ENCODE results near the gene TIMM10. TPM values are rescaled to one million over a fixed set of nuclear protein-coding genes. Genes with fewer than 3 reads are reported as not detected.
A peak's percentile ranks its signal among the peaks of the same experiment; 100 is the strongest.

Gene TIMM10
- total RNA-seq, 1 experiment from 2014 or later, result 36.2 TPM

DNA sequence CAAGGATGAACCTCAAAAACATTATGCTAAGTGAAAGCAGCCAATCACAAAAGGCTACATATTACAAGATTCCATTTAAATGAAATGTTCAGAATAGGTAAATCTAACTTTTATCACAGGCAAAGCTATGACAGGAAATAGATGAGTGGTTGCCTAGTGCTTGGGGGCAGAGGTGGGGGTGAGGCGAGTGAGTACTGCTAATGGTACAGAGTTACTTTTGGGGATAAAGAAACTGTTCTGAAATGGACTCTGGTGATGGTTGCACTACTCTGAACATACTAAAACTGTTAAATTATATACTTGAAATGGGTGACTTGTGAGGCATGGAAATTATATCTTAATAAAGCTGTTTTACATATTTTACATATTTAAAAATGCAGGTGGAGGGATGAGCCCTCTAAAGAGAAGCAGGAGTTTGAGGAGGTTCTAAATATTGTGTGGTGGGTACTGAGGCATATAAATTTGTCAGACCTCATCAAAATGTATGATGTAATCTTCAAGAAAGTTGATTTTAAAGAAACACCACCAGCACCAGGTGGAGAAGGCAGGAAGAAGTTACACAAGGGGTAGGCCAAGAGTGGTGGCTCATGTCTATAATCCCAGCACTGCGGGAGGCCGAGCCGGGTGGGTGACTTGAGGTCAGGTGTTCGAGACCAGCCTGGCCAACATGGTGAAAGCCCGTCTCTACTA, 18.7 kb downstream of the TIMM10 start:
- in situ Hi-C loops (cut with HindIII; ENCODE audit: low sequenced_read_pairs), result no loop called here

GRCh38 chr11:57508341-57509170, 22.0 kb downstream of the TIMM10 start:
- in situ Hi-C loops (cut with HindIII; ENCODE audit: low sequenced_read_pairs), result no loop called here
- no peak for DNase-seq (ENCODE audit: low spot score)

More for the DNA sequence above, 18.7 kb downstream of the TIMM10 start:
- no peak for DNase-seq (ENCODE audit: low spot score)

- DNase-seq (ENCODE audit: low spot score), result no peak
- in situ Hi-C loops (cut with HindIII; ENCODE audit: low sequenced_read_pairs), result no loop called here
Observed at GRCh38 chr11:57506522-57506921, 24.0 kb downstream of the TIMM10 start.

DNA sequence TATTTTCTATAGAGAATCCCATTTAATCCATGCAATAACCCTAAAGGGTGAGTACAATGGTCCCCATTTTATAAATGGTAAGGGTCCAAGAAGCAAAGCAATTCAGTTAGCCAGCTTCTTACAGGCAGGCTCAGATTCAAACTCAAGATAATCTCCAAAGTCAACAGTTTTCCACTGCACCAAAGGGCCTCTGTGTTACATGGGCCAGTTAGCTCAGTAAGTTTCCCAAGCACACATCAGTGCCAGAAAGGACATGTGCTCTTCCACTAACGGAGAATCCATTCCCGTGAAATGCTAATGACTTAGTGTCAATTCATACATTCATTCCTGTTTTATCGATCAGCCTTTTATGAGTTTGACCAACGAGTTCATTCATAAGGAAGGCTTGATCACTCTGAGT, 26.0 kb downstream of the TIMM10 start:
- in situ Hi-C loops (cut with HindIII; ENCODE audit: low sequenced_read_pairs), result no loop called here
- DNase-seq (ENCODE audit: low spot score), result no peak

DNA sequence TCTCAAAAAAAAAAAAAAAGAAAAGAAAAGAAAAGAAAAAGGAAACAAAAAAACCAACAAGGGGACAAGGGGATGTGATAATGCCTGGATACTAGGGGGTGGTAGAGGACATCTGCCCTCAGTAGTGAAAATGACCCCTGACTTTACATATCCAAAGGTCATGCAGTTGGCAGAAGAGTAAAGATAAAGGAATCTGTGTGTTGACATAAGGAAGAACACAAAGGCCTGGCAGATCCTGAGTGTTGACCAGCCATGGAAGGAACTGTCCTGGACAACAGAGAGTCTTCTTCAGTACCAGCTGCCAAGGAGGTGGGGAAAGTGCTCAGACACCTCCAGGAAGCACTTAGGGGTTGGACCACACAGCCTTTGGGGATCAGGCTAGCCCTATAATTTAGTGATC, 27.7 kb downstream of the TIMM10 start:
- in situ Hi-C loops (cut with HindIII; ENCODE audit: low sequenced_read_pairs), result no loop called here
- no peak for DNase-seq (ENCODE audit: low spot score)

- DNase-seq (ENCODE audit: low spot score), result no peak
- in situ Hi-C loops (cut with HindIII; ENCODE audit: low sequenced_read_pairs), result no loop called here
Observed at GRCh38 chr11:57502376-57502775, 28.2 kb downstream of the TIMM10 start.

- in situ Hi-C loops (cut with HindIII; ENCODE audit: low sequenced_read_pairs), result no loop called here
Observed at GRCh38 chr11:57501953-57502352, 28.6 kb downstream of the TIMM10 start.

GRCh38 chr11:57500926-57501325, 29.6 kb downstream of the TIMM10 start:
- in situ Hi-C loops (cut with HindIII; ENCODE audit: low sequenced_read_pairs), result no loop called here
- no peak for DNase-seq (ENCODE audit: low spot score)

More at GRCh38 chr11:57501953-57502352, 28.6 kb downstream of the TIMM10 start:
- DNase-seq (ENCODE audit: low spot score), result no peak

DNA sequence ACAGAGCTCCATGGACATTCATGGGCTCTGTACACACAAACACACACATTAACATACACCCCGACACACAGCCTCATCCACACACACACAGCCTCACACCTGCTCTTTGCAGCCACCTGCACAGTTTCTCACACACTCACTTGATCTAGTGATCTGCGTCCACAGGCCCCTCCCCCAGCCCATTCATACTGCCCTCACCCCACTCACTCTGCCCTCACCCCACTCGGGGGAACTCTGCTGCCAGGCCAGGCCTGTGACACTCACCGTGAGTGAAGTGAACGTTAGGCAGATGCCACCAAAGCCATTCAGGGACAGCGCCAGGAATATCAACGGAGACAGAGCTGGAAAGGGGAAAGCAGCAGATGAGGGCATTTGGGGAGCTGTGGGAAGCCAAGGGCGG, 30.0 kb downstream of the TIMM10 start:
- in situ Hi-C loops (cut with HindIII; ENCODE audit: low sequenced_read_pairs), result no loop called here
- no peak for DNase-seq (ENCODE audit: low spot score)

DNA sequence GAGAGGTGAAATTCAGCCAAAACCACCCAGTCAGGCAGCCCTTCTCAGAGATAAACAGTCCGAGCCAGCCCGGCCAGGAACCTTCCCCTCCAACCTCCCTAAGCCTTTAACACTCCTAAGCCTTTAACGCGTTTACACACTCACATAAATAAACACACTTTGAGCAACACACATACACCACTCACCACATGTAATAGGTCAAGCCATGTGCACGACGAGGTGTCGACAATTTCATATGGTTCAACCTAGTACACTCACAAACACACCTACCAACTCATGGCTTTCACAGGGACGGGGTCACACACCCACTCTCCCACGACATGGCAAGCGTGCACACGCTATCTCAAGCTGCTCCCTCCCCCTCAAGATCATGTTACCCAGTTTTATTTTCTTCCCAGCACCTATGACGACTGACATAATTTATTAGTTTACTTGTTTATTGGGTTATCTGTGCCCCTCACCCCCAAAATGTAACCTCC, 30.5 kb downstream of the TIMM10 start:
- in situ Hi-C loops (cut with HindIII; ENCODE audit: low sequenced_read_pairs), result no loop called here

DNA sequence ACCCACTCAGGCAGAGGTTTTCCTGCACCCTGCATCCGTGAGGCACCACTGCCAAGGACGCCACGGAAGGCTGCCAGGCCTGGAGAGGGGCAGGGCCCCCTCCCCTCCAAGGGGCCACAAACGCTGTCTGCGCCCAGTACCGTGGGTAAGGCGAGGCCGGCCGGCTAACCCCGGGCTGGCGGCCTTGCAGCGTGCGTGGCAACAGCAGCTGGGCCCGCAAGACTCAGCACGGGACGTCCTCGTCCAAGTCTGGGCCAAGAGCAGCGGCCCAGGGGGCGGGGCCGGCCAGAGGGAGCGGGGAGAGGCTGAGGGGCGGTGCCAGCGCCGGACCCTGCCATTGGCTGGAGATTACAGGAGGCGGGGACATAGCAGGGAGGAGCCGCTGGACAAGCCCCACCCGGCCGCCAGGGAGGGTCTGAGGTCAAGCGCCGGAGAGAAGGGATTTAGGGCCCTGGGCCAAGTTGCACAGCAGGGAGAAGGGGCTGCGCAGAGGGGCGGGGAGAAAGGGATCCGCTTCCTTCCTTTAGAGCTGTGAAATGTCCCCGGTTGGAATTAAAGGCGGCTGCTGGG, 31.1 kb downstream of the TIMM10 start:
- in situ Hi-C loops (cut with HindIII; ENCODE audit: low sequenced_read_pairs), result no loop called here
- peak; percentile 96 for DNase-seq (ENCODE audit: low spot score)

More for the DNA sequence above, 30.5 kb downstream of the TIMM10 start:
- no peak for DNase-seq (ENCODE audit: low spot score)

- no peak for DNase-seq (ENCODE audit: low spot score)
- in situ Hi-C loops (cut with HindIII; ENCODE audit: low sequenced_read_pairs), result no loop called here
Observed at GRCh38 chr11:57498540-57498939, 32.0 kb downstream of the TIMM10 start.

DNA sequence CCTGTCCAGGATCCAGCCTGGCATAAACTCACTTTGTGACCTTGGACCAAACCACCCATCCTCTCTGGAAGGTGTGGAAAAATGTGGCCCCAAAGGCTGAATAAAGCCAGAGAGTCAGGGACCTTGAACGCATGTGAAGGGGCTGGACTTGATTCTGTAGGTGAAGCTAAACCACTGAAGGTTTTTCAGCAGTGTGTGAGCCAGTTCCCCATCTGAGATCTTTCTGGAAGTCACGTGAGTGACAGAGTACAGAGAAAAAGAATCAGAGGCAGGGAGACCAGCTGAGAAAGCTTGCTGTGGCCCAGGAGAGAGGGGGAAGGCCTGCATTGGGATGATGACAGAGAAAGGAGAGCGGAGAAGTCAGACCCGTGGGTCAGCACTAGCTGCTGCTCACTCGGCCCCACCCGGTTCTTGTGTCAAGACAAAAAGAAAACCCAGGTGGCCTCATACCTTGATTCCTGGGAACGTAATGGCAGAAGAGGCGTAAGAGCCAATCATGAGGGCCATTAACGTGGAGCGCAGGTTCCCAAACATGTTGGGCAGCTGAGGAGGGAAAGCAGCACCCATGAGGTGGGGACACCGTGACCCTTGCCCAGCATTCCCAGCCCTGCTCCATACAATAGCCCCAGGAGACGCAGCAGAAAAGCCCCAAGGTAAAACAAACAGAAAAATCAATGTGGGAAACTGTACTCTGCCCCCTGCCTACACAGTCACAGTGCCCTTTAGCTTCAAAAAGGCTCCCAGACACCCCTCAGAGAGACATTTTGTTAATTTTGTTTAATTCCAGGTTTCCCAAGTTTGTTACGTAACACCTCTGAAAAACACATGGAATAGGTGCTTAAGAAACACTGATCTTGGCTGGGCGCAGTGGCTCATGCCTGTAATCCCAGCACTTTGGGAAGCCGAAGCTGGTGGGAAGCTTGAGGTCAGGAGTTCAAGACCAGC, 33.0 kb downstream of the TIMM10 start:
- in situ Hi-C loops (cut with HindIII; ENCODE audit: low sequenced_read_pairs), result no loop called here
- no peak for DNase-seq (ENCODE audit: low spot score)

DNA sequence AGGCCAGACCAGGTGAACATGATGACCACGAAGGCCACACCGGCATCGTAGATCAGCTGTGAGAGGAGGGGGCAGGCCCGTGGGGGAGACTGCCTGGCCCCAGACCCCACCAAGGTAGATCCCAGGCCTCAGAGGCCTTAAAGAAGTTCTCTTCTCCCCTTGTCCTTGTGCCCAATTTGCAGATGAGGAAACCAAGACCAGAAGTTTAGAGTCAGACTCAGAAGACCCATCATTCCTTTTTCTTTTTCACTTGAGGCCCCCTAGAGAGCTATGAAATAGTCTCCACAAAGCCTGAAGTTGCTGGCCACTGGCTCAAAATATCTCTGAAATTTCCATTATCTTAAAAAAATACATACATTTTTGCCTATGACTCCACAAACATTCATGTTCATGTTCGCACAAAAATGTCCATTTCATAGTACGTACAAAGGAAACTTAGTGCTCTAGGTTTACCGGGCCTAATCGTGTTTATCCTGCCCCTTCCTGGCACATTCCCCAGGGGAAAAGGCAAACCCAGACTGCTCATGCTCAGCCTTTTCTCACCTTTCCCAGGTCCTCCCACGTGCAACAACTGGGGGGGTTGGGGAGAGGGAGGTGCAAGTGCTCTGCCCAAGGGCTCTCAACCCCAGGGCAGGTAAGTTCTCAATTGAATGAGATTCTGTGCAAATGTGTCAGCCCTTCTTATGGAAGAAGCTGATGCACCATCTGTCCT, 34.3 kb downstream of the TIMM10 start:
- in situ Hi-C loops (cut with HindIII; ENCODE audit: low sequenced_read_pairs), result no loop called here
- no peak for DNase-seq (ENCODE audit: low spot score)

DNA sequence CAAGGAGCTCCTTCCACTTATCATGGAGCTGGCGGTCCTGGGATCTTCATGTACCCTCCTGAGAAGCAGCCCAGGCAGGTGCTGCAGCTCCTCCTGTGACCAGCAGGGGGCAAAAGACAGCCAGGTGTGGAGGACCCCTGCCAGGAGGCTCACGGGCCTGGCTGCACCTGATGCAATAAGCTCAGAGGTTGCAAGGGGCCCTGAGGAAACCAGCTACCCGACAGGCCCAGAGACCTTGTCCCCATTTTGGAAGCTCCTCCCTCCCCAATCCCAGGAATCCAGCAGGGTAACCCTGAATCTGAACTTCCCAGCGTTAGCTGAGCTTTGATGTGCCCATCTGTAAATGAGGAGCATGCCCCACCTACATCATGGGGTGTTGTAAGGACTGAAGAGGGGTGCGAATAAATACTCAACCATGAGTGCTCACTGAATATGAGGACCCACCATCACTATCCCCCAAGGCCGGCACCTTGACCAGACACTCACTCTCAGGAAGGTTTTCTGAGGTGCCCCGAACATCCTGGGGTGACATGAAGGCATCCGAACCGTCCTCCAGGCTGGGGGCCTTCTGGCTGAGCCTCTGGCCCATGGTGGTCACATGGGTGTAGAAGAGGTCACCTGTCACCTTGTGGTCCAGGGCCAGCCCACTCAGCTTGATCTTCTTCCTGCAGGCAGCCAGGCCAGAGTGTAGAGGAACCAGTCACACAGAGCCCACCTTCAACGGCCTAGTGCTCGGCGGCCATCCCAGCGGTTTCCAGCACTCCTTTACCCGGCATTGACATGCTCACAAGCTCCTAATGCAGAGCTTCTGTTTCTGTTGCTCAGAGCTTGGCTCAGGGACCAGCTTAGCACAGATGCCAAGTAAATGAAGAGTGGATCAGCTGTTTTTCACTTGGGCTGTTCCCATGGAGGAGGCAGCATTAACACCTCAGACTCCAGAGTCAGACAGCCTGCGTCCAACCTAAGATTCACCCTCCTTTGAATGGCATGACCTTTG, 36.7 kb downstream of the TIMM10 start:
- DNase-seq (ENCODE audit: low spot score), result peak; percentile 40
- in situ Hi-C loops (cut with HindIII; ENCODE audit: low sequenced_read_pairs), result no loop called here

DNA sequence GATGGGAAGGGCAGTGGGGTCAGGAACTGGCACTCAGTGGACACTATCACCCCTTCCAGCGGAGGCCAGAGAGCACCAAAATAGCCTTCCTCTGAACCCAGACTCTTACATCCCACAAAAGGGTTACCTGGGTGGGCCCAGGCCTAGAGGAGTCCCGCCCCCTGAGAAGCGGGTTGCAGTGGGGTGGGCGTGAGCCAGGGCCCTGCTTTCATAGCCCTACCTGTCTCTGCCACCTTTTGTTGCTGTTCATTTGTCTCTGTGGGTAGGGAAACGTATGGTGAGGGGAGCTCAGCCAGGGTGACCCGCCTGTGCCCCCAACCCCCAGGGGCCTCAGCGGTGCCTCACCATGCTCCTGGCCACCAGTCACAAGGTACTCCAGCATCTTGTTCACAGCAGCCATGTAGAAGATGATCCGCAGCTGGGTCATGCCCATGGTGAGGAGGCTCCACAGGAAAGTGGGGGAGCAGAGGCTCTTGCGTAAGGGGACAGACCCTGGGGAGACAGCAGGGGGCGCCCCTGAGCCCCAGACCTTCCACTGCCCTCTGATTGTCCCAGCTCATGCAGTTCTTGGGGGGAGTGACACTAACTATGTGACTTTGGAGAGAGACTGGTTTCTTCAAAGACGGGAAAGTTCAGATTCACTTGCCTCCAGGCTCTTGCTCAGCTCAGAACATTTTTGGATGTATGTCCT, 39.0 kb downstream of the TIMM10 start:
- DNase-seq (ENCODE audit: low spot score), result no peak
- in situ Hi-C loops (cut with HindIII; ENCODE audit: low sequenced_read_pairs), result no loop called here

Measured in G401 (cell line).